ENCODE results near the gene JAG2.
"Not testable (repeated sequence)": the region's sequence is repeated elsewhere in the genome, so short reads cannot be mapped to it uniquely, and the experiment has no call there.

Gene JAG2

DNA sequence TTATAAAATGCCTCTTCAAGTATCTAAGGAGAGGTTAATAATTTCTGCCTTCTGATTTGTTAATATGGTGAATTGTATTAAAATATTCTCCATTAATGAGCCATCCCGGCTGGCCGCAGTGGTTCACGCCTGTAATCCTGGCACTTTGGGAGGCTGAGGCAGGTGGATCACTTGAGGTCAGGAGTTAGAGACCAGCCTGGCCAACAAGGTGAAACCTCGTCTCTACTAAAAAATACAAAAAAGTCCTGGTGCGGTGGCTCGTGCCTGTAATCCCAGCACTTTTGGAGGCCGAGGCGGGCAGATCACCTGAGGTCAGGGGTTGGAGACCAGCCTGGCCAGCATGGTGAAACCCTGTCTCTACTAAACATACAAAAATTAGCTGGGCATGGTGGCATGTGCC is 59.3 kb downstream of the JAG2 start:
- FAIRE-seq, result not testable (repeated sequence)

- no peak for FAIRE-seq
Measured at GRCh38 chr14:105108516-105108864, 60.1 kb downstream of the JAG2 start.

GRCh38 chr14:105107781-105108515 is 60.6 kb downstream of the JAG2 start:
- no peak for FAIRE-seq

GRCh38 chr14:105107351-105107750 is 61.2 kb downstream of the JAG2 start:
- no peak for FAIRE-seq

GRCh38 chr14:105105158-105105557 is 63.4 kb downstream of the JAG2 start:
- no peak for FAIRE-seq

DNA sequence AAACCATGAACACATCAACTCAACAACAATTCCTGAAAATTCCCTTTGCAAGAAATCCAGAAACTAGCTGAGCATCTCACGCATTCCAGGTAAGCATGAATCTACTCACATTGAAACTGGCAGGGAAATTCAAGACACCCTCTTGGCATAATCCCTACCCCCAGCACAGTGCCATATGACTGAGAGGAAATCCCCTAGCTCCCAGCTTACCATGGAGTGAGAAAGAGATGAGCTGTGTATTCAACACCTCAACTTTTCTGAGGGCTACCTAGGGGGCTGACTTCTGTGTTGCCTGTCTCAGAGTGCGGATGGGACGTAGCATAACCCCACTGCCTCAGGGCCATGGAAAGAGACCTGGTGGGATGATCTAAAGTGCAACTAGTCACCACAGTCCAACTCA is 65.7 kb downstream of the JAG2 start:
- no peak for FAIRE-seq

- FAIRE-seq, result no peak
Measured at GRCh38 chr14:105102361-105102870, 66.2 kb downstream of the JAG2 start.

DNA sequence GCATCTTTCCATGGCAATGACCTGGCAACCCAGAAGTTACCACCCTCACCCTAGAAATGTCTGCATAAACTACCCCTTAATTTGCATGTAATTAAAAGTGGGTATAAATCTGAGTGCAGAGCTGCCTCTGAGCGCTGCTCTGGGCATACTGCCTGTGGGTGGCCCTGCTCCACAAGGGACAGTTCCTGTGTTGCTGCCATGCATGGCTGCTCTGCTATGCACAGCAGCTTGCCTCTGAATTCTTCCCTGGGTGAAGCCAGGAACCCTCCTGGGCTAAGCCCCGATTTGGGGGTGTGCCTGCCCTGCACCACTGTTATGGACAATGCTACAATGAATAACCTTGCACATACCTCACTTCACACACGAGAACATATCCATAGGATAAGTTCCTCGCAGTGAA is 67.7 kb downstream of the JAG2 start:
- FAIRE-seq, result no peak

DNA sequence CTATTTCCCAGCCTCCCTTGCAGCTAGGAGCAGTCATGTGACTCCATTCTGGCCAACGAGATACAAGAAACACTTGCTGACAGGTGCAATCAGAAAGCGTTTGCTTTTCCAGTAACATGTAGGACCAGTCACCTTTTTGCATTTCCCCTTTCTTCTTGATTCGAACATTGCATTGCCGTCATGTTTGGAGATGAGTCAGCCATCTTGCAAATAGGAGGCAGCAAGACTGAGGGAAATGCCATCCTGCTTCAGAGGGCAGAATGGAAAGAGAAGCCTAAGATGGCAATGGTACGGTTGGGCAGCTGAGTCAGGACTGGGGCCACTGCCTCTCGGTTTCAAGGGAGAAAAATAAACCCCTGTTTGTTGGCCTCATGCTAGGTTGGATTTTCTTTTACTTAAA is 68.8 kb downstream of the JAG2 start:
- FAIRE-seq, result no peak

DNA sequence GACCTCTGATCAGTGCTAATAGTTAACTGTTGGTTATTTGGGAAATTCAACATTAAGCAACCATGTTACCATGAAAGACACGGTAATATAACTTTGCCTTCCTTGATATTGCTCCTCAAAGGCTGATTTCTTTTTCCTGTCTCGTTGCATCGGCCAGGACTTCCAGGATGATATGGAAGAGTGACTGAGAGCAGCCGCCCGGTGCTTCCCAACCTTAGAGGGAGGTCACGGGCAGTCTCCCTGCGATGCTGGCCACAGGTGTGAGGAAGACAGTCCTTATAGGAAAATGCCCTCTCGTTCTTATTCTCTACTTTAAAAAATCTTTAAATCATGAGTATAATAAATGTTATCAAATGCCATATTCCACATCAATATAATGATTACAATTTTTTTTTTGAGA is 70.3 kb downstream of the JAG2 start:
- no peak for FAIRE-seq

DNA sequence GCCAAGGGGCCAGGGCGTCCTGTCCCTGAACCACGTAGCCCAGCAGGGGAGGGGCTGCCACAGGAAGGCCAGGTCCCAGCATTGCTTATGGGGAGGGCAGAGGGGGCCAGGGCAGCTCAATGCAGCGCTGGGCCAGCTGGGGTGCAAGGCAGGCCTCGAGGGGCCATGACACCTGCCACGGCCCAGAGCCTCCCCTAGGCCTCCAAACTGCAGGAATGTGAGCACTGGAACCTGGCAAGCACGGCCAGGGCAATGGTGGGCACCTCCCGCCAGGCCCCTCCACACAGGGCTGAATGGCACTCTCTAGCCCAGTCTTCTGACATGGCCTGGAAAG is 70.8 kb downstream of the JAG2 start:
- FAIRE-seq, result no peak

GRCh38 chr14:105096206-105096875 is 72.2 kb downstream of the JAG2 start:
- no peak for FAIRE-seq

- no peak for FAIRE-seq
Measured at GRCh38 chr14:105095236-105095805, 73.3 kb downstream of the JAG2 start.

DNA sequence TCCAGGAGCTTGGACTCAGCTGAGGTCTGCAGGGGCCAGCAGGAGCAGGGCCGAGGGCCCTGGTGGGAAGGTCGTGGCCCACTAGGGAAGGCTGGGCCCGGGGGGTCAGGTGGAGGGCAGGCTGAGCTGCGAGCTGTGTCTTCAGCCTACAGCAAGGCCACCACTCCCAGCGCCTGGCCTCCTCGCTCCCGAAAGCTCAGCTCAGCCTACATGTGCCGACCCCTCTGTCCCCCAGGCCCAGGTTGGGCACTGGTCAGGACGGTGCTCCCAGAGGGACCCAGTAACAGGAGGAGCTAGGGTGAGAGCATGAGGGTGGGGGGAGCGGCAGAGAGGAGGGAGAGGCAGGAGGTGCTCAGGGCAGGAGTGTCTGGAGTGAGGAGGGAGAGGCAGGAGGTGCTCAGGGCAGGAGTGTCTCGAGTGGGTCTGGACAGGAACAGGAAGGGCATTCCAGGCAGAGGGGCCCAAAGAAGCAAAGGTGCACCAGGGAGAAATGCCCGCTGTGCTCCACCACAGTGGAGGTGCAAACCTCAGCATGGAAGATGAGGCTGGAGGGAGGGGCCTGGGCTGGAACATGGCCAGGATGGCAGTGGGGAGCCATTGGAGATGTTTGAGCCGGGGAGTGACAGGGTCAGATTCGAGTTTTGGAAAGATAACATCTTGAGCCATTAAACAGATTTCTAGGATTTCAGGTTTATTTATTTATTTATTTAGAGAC is 74.2 kb downstream of the JAG2 start:
- FAIRE-seq, result no peak

GRCh38 chr14:105093431-105094192 is 75.0 kb downstream of the JAG2 start:
- FAIRE-seq, result no peak

GRCh38 chr14:105093038-105093430 is 75.5 kb downstream of the JAG2 start:
- FAIRE-seq, result no peak

DNA sequence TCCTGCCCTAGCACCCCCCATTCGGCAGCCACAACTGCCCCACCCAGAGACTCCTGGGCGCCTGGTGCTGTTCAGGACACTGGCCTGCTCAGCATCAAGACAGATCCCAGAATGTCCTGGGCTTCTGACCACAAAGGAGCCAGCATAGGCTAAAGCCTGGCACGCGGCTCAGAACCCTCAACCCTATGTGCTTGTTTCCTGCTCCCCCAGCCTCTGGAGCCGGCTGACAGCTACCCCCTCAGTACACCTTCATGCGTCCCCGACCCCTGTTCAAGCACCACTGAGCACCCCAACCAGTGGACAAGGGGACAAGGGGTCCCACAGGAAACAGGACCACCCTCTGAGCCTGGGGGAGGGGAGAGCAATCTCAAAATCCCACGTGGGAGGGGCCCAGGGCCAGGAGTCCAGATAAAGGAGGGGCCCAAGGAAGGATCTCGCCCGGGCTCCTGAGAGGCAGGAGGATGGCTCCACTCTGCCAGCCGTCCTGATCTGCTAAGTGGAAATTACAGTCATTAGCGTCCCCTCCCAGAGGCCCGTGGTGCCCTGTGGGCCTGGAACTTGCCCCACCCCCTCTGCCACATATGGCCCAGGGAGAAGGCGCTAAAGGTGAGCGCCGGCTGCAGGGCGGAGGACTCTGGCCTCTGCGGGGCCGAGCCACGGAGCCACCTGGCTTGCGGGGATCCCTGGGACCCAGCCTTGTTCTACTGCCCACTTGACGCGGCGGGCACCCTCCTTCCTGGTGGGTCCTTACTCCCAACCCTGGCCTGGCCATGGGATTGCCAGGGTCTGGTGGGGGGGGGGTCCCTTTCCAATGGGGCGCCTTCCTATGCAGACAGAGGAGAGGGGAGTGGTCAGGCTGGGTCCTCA is 76.2 kb downstream of the JAG2 start:
- no peak for FAIRE-seq

- FAIRE-seq, result no peak
Measured at GRCh38 chr14:105091517-105092170, 76.9 kb downstream of the JAG2 start.

GRCh38 chr14:105091054-105091516 is 77.5 kb downstream of the JAG2 start:
- no peak for FAIRE-seq
